Activated CD8-positive, alpha-beta memory T cell treated with anti-CD3 and anti-CD28 coated beads, Interleukin-2, amount 50 U/mL, for 24 hours (primary cell): ENCODE data around the gene PIGP.
"Not testable (repeated sequence)": the region's sequence is repeated elsewhere in the genome, so short reads cannot be mapped to it uniquely, and the experiment has no call there.

Source experiments
- DNase-seq: peaks from one replicate; pipeline ENCODE4 v3.0.0-alpha.2; 2020; ENCODE audit errors: extremely low read depth

PIGP gene

DNA sequence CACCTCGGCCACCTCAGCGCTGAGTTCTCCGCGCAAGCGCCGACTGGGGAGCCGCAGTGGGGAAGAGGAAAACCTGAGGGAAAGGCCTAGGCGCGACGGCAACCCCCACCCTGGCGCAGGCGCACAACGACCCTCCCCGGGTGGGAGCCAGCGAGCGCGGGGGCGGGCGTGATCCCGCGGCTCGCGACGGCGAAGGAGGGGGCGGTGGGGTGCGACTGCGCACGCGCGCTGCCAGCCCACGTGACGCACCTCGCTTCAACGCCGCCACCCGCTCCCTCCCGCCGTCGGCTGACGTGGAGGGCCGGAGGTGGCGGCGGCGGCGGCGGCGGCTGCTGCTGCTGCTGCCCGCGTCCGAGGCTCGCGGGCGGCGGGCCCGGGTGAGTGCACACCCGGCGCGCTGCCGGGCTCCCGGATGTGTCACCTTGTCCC lies at the start of gene PIGP, which contains the start of gene TTC3:
Gene PIGP (minus strand): TSS at position 84 of the 429 bp plus-strand sequence. CDS start 556 bp downstream, outside the sequence.
Gene TTC3 (plus strand): TSS at position 267 of the 429 bp plus-strand sequence. CDS start 14,004 bp downstream, outside the sequence.
- DNase-seq = peak; percentile 89

- no peak for DNase-seq
These were observed 46.7 kb upstream of the PIGP start for GRCh38 chr21:37119421-37120218.

DNA sequence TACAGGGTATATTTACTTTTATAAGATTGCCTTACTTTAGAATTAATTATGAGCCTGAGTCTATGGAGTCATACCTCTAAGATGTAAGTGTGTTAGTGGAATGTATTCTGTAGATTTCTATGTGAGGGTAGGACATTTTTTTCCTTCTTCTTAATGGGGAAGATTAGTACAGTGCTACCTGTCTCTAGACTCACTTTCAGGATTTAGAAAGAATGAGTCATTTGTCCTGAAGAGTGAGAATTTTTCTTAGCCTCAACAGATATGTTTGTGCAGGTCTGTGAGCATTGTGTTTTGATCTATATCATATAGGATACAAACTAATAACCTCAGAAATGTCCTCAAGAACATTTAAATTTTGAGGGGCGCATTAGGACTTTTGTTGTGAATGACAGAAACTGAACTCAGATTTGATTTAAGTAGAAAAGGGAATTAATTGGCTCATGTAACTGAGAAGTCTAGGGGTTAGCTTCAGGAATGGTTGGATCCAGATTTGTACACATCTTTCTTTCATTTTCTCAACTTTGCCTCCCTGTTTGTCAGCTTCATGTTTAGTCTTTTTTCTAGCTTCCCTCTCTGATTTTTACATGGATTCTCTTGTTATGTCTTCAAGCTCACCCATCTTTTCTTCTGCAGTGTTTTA lies 45.4 kb upstream of the PIGP start:
- DNase-seq = no peak

DNA sequence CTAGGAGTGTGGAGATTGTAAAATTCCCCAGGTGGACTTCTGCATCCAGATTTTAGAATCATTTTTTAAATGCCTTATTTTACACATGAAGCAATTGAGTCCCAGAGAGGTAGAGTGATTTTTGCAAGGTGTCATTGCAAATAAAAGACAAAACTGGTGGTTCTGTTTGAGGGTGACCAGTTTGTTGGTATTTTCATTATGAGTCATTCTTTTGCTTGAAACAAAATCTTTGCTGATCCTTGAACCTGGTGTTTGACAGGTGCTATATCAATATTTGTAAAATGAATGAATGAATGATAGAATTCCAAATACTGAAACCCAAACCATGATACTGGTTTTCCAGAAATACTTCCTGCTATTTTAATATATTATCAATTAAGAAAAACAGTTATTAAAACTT lies 44.3 kb upstream of the PIGP start:
- DNase-seq = no peak

GRCh38 chr21:37116459-37116858 lies 43.6 kb upstream of the PIGP start:
- DNase-seq = not testable (repeated sequence)

- not testable (repeated sequence) for DNase-seq
These were observed 41.4 kb upstream of the PIGP start for GRCh38 chr21:37114301-37114700.

DNA sequence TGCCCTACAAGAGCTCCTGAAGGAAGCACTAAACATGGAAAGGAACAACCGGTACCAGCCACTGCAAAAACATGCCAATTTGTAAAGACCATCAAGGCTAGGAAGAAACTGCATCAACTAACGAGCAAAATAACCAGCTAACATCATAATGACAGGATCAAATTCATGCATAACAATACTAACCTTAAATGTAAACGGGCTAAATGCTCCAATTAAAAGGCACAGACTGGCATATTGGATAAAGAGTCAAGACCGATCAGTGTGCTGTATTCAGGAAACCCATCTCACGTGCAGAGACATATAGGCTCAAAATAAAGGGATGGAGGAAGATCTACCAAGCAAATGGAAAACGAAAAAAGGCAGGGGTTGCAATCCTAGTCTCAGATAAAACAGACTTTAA lies 38.2 kb upstream of the PIGP start:
- not testable (repeated sequence) for DNase-seq

GRCh38 chr21:37106998-37107397 lies 34.1 kb upstream of the PIGP start:
- no peak for DNase-seq

GRCh38 chr21:37102746-37103145 lies 29.9 kb upstream of the PIGP start:
- not testable (repeated sequence) for DNase-seq

GRCh38 chr21:37101384-37101783 lies 28.5 kb upstream of the PIGP start:
- DNase-seq = no peak

- DNase-seq = no peak
These were observed 27.4 kb upstream of the PIGP start for GRCh38 chr21:37100316-37100715.

- DNase-seq = no peak
These were observed 25.9 kb upstream of the PIGP start for GRCh38 chr21:37098751-37099150.

GRCh38 chr21:37095821-37096220 lies 22.9 kb upstream of the PIGP start:
- DNase-seq = no peak

DNA sequence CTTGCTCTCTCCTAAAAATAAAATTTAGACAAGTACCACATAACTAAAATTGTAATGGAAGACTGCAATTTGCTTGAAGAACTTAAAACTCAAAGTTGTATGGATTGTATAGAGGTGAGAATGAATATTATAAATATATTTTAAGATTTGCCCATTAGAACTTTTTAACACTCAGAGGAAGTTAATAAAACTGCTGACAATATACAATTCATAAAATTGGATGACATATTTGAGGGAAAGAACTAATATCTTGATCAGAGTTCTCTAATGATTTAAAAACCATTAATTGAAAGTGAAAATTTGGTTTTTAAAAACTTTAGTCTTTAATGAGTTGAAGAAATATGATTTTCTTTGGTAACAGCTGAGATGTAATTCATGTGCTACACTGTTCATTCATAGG lies 21.1 kb upstream of the PIGP start:
- DNase-seq = no peak

GRCh38 chr21:37088186-37088735 lies 15.4 kb upstream of the PIGP start:
- no peak for DNase-seq

- no peak for DNase-seq
These were observed 14.3 kb upstream of the PIGP start for GRCh38 chr21:37087188-37087587.

DNA sequence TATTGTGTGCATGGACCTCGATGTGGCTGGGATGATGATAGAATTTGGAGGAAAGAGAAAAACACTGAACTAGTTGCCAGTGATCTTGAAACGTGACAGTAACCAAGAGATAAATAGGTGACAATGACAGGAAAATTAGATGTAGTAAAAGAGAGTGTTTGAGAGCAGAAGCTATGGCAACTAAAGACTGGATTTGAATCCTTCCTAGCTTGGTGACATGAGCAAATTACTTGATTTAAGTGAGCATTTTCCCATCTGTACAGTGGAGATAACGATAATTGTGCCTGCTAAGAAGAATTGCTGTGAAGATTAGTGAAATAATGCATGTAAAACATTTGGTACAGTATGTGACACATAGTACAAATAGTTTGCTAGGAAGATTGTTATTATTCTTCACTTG lies 12.9 kb upstream of the PIGP start:
- no peak for DNase-seq

GRCh38 chr21:37082856-37083528 lies 10.1 kb upstream of the PIGP start:
- DNase-seq = no peak

DNA sequence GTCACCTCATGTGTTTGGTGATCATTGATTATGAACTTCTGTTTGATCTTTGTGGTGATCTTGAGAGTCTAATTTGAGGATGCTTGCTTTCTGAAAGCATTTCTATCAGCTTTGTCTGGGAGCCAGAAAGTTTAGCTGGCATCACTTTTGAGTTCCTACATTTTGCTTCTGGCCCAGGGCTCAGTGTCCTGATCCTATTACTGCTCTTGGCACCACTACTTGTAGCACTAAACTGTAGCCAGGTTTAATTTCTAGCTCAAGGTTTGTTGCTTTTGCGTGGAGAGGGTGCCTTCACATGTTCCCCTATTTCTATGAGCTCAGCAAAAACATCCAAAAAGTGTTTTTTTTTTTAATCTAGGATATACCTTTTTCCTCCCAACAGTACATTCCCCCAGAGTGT lies 9.5 kb upstream of the PIGP start:
- no peak for DNase-seq

DNA sequence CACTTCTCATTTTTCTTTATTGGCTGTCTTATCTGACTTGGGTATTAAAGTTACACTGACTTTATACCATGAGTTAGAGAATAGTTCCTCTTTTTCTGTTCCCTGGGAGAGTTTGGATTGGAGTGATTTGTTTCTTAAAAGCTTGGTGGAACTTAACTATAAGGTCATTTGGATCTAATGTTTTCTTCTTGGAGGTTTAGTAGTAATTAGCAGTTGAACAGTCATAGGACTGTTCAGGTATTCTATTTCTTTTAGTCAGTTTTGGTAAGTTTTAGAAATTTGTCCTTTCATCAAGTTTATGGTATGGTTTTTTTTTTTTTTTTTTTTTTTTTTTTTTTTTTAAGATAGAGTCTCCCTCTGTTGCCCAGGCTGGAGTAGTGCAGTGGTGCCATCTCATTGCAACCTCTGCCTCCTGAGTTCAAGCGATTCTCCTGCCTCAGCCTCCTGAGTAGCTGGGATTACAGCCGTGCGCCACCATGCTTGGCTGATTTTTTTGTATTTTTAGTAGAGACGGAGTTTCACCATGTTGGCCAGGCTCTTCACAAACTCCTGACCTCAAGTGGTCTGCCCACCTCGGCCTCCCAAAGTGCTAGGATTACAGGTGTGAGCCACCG lies 6.4 kb upstream of the PIGP start:
- DNase-seq = no peak

- no peak for DNase-seq
These were observed 4.5 kb upstream of the PIGP start for GRCh38 chr21:37077403-37077802.
